CD4-positive, CD25-positive, alpha-beta regulatory T cell (primary cell): ENCODE results near the gene ZNF488. TPM values are rescaled to one million over a fixed set of nuclear protein-coding genes. Genes with fewer than 3 reads are reported as not detected.

Experiments
- ATAC-seq, 2 donors: fragments of 150-1000 bp; cut with Tn5 transposase; one replicate each; pipeline ENCODE4 v1.10.0; 2021; ENCODE audit warnings: low read depth in 2 of 2, moderate number of reproducible peaks in 2 of 2, moderate library complexity in 1 of 2
- DNase-seq, 3 donors: peaks; one replicate each; pipeline versions ENCODE4 v3.0.0 to v3.0.0-alpha.2; 2012 to 2022; ENCODE audit warnings: mixed read lengths in 1 of 3
- H3K27ac ChIP-seq: one replicate; pipeline ENCODE4 v1.7.0; 2013; ENCODE audit warnings: mild to moderate bottlenecking, low read length; ENCODE audit not compliant: insufficient read depth, poor library complexity, severe bottlenecking
- H3K27me3 ChIP-seq: one replicate; pipeline ENCODE4 v1.7.0; 2013; ENCODE audit warnings: low read length; ENCODE audit not compliant: control insufficient read depth, insufficient read depth
- H3K36me3 ChIP-seq: one replicate; pipeline ENCODE4 v1.7.0; 2013; ENCODE audit warnings: mild to moderate bottlenecking, low read length, moderate library complexity; ENCODE audit not compliant: control insufficient read depth, insufficient read depth
- H3K4me1 ChIP-seq: 2 replicates; pipeline ENCODE4 v1.7.0; 2013; ENCODE audit warnings: mild to moderate bottlenecking, low read length; ENCODE audit not compliant: insufficient read depth, control insufficient read depth, poor library complexity, severe bottlenecking
- H3K4me3 ChIP-seq: one replicate; pipeline ENCODE4 v1.7.0; 2013; ENCODE audit warnings: low read depth, mild to moderate bottlenecking, low read length, moderate library complexity
- H3K9me3 ChIP-seq, 2 experiments: 1 replicate in 1 of 2; 2 replicates in 1 of 2; pipeline ENCODE4 v1.7.0; 2013; ENCODE audit warnings: low read length in 2 of 2, mild to moderate bottlenecking in 1 of 2, moderate library complexity in 1 of 2; ENCODE audit not compliant: control insufficient read depth in 2 of 2
- H3K27ac Mint-ChIP-seq, 3 donors: one replicate each; pipeline ENCODE4 v1.8.0; 2020 to 2022; ENCODE audit warnings: mild to moderate bottlenecking in 3 of 3, mixed read lengths in 3 of 3, moderate library complexity in 2 of 3
- H3K27me3 Mint-ChIP-seq: one replicate; pipeline ENCODE4 v1.8.0; 2022; ENCODE audit warnings: mild to moderate bottlenecking, mixed read lengths
- H3K36me3 Mint-ChIP-seq: one replicate; pipeline ENCODE4 v1.8.0; 2020; ENCODE audit warnings: mixed read lengths
- H3K4me1 Mint-ChIP-seq, 4 donors: one replicate each; pipeline ENCODE4 v1.8.0; 2020 to 2022; ENCODE audit warnings: mixed read lengths in 4 of 4, mild to moderate bottlenecking in 1 of 4
- H3K4me3 Mint-ChIP-seq, 4 donors: one replicate each; pipeline ENCODE4 v1.8.0; 2020 to 2022; ENCODE audit warnings: mild to moderate bottlenecking in 4 of 4, mixed read lengths in 4 of 4, moderate library complexity in 3 of 4
- H3K9me3 Mint-ChIP-seq, 7 donors: one replicate each; pipeline ENCODE4 v1.8.0; 2020 to 2022; ENCODE audit warnings: mixed read lengths in 7 of 7, mild to moderate bottlenecking in 3 of 7, moderate library complexity in 2 of 7
- polyA plus RNA-seq, 4 donors: library from polyadenylated mRNA; unstranded; fragments of 300-500 nt; fragmentation: Illumina TruSeq; gene quantifications; one replicate each; pipeline ENCODE4 v1.2.3, GENCODE V29; 2021
- total RNA-seq: library from RNA; stranded (reverse); gene quantifications from one replicate; pipeline ENCODE4 v1.2.3, GENCODE V29; 2022

ZNF488 gene
- total and polyA plus RNA-seq, 5 donors from 2014 or later, result not detected

DNA sequence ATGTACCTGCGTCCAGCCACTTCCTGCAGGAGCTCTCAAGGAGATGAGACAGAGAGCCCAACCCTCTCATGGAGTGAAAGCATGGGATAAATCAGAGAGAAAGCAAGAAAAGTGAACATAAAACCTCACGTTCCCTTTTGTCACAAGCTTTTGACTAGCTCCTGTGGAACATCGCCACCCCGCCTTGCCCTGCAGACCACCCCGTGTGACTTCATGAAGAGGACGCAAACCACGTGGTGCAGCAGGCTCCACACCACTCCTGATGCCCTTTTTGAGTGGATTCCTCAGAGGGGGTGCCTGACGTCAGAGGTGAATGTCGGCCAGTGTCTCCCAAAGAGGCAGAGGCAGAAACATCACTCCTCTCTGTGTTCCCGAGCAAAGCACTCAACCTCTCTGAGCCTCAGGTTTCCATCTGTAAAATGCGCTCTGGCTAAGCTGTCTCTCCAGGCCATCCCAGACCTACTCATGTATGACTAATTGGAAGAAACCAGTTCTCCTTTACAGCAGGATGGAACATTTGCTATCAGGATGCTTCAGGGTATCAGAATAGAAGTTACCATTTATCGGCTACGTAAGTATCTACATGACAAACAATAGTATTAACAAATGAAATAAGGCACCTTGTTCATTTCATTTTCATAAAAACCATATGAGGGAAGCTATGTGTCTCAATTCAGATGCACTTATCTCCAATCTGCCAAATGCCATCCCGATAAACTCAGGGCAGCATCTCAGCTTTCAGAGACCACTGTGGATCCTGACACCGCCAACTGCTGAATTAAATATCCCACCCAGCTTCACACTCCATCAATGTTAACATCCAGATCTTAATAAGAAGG, 5.3 kb downstream of the ZNF488 start:
- no peaks in the 10 kb centered on the region for H3K36me3 ChIP-seq
- Mint-ChIP-seq H3K27me3 (peaks cover 37% of the 10 kb centered on the region), H3K36me3 (no peaks in the 10 kb centered on the region), H3K4me1 (peaks cover 2 to 6% (median 5%) of the 10 kb centered on the region in 4 donors), H3K9me3 (peaks cover 0 to 2% (median 0%) of the 10 kb centered on the region in 7 donors), H3K27ac (no peak overlapping the region), H3K4me3 (peak overlapping the region in 1 of 4 donors; percentile 64)
- H3K4me3 ChIP-seq, result no peak overlapping the region
- peaks cover under 1% of the 10 kb centered on the region for H3K4me1 ChIP-seq
- no peaks in the 10 kb centered on the region for H3K9me3 ChIP-seq
- H3K27ac ChIP-seq, result no peak overlapping the region
- H3K27me3 ChIP-seq, result peaks cover 10% of the 10 kb centered on the region
- no peak for DNase-seq
- ATAC-seq, result no peak

DNA sequence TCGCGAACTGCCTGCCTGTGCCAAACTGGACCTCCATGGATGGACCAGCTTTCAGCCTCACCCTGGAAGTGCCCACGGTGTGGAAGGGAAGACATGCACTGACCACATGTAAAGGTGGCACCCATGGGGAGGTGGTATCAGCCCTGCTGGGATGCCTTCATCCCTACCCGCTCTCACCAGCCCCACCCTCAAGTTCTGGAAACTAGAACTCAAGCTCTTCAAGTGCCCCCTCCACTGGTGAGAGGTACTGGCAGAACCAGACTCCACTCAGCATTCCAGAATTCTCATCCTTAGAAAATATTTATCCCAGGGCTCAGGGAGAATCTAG, 5.9 kb downstream of the ZNF488 start:
- DNase-seq (no peak), ATAC-seq (no peak)
- H3K4me1 Mint-ChIP-seq, result peaks cover 0 to 2% (median 0%) of the 10 kb centered on the region in 4 donors
- H3K4me1 ChIP-seq, result no peaks in the 10 kb centered on the region
- H3K27ac Mint-ChIP-seq, result no peak overlapping the region
- no peaks in the 10 kb centered on the region for H3K36me3 Mint-ChIP-seq
- H3K9me3 Mint-ChIP-seq, result no peaks in the 10 kb centered on the region
- H3K27me3 ChIP-seq, result peaks cover 4% of the 10 kb centered on the region
- H3K4me3 ChIP-seq, result no peak overlapping the region
- no peak overlapping the region for H3K27ac ChIP-seq
- H3K4me3 Mint-ChIP-seq, result no peak overlapping the region
- H3K9me3 ChIP-seq, result no peaks in the 10 kb centered on the region
- H3K36me3 ChIP-seq, result no peaks in the 10 kb centered on the region
- peaks cover 30% of the 10 kb centered on the region for H3K27me3 Mint-ChIP-seq

GRCh38 chr10:47376522-47377220, 7.4 kb downstream of the ZNF488 start:
- DNase-seq (no peak), ATAC-seq (no peak)
- Mint-ChIP-seq H3K4me1 (peaks cover 0 to 2% (median 0%) of the 10 kb centered on the region in 4 donors), H3K4me3 (no peak overlapping the region), H3K27me3 (peaks cover 24% of the 10 kb centered on the region), H3K9me3 (no peaks in the 10 kb centered on the region), H3K36me3 (no peaks in the 10 kb centered on the region), H3K27ac (no peak overlapping the region)
- Histone ChIP-seq H3K9me3 (no peaks in the 10 kb centered on the region), H3K4me1 (no peaks in the 10 kb centered on the region), H3K27me3 (peaks cover 3% of the 10 kb centered on the region), H3K36me3 (no peaks in the 10 kb centered on the region), H3K27ac (no peak overlapping the region), H3K4me3 (no peak overlapping the region)

DNA sequence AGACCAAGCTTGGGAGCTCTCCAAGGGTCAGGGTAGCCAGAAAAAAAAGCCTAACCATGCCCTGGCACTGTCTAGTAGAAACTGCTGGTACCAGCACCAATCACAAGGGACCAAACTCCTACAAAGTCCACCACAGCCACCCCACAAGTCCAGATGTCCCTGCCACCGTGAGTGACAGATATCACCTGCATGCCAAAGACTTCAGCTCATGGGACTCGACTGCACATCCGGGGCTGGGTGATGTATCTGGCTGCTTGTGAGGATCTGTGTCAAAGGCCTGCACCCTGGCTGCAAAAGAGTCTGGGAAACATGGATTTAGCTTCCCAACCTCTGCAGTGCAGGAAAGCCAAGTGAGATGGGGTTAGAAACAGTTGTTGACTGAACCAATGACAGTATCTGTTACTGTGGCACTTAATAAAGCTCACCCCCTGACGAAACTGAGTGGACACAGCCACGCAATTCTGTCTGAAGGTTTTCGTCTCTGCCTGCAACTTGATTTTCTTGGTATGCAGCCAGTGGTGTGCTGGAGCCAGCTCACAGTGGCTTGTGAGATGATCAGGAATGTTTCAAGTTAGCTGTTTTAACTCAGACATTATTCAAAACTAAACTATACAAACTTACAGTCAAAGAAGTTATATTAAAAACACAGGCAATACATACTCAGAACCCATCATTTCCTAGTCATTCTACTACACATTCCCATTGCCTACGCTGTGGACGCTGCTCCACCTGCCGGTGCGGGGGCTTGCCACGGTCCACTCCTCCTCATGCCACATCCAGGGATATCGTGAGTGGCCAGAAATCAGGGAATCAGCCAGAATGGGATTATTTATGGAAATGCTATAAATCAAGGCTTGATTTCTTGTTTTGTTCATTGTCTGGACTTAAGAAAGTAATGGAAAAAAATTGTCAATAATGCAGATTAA, 9.2 kb downstream of the ZNF488 start:
- Mint-ChIP-seq H3K9me3 (no peaks in the 10 kb centered on the region), H3K27ac (no peak overlapping the region), H3K4me3 (no peak overlapping the region), H3K4me1 (peaks cover 0 to 2% (median 0%) of the 10 kb centered on the region in 4 donors), H3K27me3 (peaks cover 6% of the 10 kb centered on the region), H3K36me3 (no peaks in the 10 kb centered on the region)
- H3K27me3 ChIP-seq, result peaks cover 3% of the 10 kb centered on the region
- H3K27ac ChIP-seq, result no peak overlapping the region
- no peaks in the 10 kb centered on the region for H3K4me1 ChIP-seq
- H3K9me3 ChIP-seq, result no peaks in the 10 kb centered on the region
- DNase-seq (no peak), ATAC-seq (no peak)
- no peak overlapping the region for H3K4me3 ChIP-seq
- H3K36me3 ChIP-seq, result no peaks in the 10 kb centered on the region

GRCh38 chr10:47372726-47373125, 11.4 kb downstream of the ZNF488 start:
- ATAC-seq (no peak), DNase-seq (no peak)
- Histone ChIP-seq H3K4me1 (no peaks in the 10 kb centered on the region), H3K27ac (no peak overlapping the region), H3K9me3 (no peaks in the 10 kb centered on the region), H3K27me3 (peaks cover 3% of the 10 kb centered on the region), H3K36me3 (no peaks in the 10 kb centered on the region), H3K4me3 (no peak overlapping the region)
- H3K27ac Mint-ChIP-seq, result no peak overlapping the region
- no peaks in the 10 kb centered on the region for H3K27me3 Mint-ChIP-seq
- H3K36me3 Mint-ChIP-seq, result no peaks in the 10 kb centered on the region
- H3K4me1 Mint-ChIP-seq, result peaks cover 0 to 2% (median 0%) of the 10 kb centered on the region in 4 donors
- no peak overlapping the region for H3K4me3 Mint-ChIP-seq
- no peaks in the 10 kb centered on the region for H3K9me3 Mint-ChIP-seq

DNA sequence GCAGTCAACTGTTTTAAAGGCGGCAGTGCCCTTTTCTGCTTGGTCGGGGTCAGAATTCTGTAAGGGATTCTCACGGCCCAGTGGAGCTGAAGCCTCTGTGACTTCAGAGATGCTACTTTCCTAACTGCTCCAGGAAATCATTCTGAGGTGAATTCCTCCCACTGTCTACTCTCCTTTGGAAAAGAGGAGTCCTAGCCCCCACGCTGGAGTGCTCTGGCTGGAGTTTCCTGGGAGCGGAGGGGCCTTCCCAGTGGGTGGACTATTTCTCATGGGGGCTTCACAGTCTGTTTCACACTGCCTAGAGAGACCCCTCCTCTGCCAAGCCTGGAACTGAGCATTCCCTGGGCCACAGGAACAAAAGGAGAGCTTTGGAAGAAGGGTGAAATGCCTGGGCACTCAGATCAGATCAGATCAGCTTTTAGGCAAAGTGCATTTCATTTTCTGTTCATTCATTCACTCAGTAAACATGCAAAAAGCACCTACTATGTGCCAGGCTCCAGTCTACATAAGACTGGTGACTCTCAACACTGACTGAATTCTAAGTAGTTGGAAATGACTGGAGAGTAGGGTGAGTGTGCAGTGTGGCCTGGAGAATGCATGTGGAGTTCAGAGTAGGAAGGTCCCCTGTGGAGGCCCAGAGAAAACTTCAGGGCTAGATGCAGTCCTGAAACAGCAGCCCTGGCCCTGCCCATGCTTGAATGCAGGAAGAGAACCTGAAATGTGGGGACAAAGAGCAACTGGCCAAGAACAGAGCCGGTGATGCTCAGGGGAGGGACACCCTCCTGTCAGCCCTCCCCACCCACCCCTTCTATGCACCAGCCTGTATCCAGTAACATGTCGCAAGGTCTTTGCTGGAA, 12.2 kb downstream of the ZNF488 start:
- Mint-ChIP-seq H3K27me3 (no peaks in the 10 kb centered on the region), H3K4me3 (no peak overlapping the region)
- no peak for DNase-seq

GRCh38 chr10:47370878-47371277, 13.2 kb downstream of the ZNF488 start:
- DNase-seq (no peak), ATAC-seq (no peak)
- Mint-ChIP-seq H3K27me3 (no peaks in the 10 kb centered on the region), H3K36me3 (no peaks in the 10 kb centered on the region), H3K4me1 (no peaks in the 10 kb centered on the region), H3K4me3 (no peak overlapping the region), H3K9me3 (no peaks in the 10 kb centered on the region), H3K27ac (no peak overlapping the region)
- Histone ChIP-seq H3K36me3 (no peaks in the 10 kb centered on the region), H3K4me3 (no peak overlapping the region), H3K27me3 (no peaks in the 10 kb centered on the region), H3K9me3 (no peaks in the 10 kb centered on the region), H3K4me1 (no peaks in the 10 kb centered on the region), H3K27ac (no peak overlapping the region)

More for the DNA sequence above, 12.2 kb downstream of the ZNF488 start:
- no peak overlapping the region for H3K4me3 ChIP-seq
- H3K9me3 Mint-ChIP-seq, result no peaks in the 10 kb centered on the region
- no peaks in the 10 kb centered on the region for H3K36me3 Mint-ChIP-seq
- H3K27me3 ChIP-seq, result peaks cover 3% of the 10 kb centered on the region
- no peak overlapping the region for H3K27ac ChIP-seq
- ATAC-seq, result no peak
- H3K9me3 ChIP-seq, result no peaks in the 10 kb centered on the region
- H3K27ac Mint-ChIP-seq, result no peak overlapping the region
- no peaks in the 10 kb centered on the region for H3K4me1 Mint-ChIP-seq
- H3K4me1 ChIP-seq, result no peaks in the 10 kb centered on the region
- no peaks in the 10 kb centered on the region for H3K36me3 ChIP-seq
